GM19452 (cell line): Measurements from ENCODE around the gene TOMM70.
A peak's percentile ranks its signal among the peaks of the same experiment; 100 is the strongest.
"Not testable (repeated sequence)": the region's sequence is repeated elsewhere in the genome, so short reads cannot be mapped to it uniquely, and the experiment has no call there.

ENCODE experiments used
- ATAC-seq: cut with Tn5 transposase; IDR thresholded peaks from one replicate; pipeline ENCODE4 v1.9.1; 2021; ENCODE audit not compliant: unreplicated experiment

The TOMM70 gene

GRCh38 chr3:100400780-100401673 lies at the start of gene TOMM70, which contains the start of gene LNP1:
Gene TOMM70 (minus strand): TSS chr3:100401089. CDS start chr3:100400949, 140 bp downstream.
Gene LNP1 (plus strand): TSS chr3:100401539. CDS start chr3:100429730, 28,191 bp downstream.
- ATAC-seq = peak; percentile 91

DNA sequence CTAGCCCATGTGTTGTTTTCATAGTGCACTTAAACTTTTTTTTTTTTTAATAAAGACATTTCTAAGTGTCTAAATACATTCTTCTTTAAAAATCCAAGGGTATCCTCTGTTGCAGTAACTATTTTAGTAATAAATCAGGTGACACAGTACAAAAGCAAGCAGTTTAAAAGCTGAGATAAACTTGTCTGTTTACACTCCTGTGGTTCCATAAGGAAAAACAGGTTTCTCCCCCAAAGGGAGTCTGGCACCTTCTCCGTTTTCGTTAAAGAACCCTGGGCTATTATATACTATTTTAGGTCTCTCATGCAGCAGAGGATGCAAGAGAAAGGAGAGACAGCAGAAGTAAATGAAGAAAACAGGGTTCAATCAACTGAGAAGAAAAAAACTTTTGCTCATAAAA lies 48.3 kb upstream of the TOMM70 start:
- no peak for ATAC-seq

GRCh38 chr3:100448079-100448478 lies 47.2 kb upstream of the TOMM70 start:
- ATAC-seq = no peak

DNA sequence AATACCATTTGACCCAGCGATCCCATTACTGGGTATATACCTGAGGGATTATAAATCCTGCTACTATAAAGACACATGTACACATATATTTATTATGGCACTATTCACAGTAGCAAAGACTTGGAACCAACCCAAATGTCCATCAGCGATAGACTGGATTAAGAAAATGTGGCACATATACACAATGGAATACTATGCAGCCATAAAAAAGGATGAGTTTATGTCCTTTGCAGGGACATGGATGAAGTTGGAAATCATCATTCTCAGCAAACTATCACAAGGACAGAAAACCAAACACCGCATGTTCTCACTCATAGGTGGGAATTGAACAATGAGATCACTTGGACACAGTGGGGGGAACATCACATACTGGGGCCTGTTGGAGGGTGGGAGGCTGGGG lies 46.2 kb upstream of the TOMM70 start:
- not testable (repeated sequence) for ATAC-seq

GRCh38 chr3:100443690-100444089 lies 42.8 kb upstream of the TOMM70 start:
- ATAC-seq = no peak

DNA sequence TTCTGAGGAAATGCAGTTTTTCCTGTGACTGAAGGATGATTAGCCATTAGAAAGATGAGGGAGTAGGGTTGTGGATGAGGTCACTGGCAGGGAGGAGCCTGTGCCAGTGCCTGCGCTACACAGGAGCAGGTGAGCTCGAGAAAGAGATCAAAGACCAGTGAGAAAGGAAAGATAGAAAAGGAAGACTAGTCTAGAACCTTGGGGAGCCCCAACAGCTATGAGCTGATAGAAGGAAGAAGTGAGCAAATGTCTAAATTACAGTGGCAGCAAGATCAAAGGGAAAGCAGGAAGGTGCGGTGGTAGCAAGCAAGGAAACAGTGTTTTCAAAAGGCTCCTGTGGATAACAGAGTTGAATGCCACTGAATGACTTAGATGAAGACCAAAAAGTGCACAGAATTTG lies 40.0 kb upstream of the TOMM70 start:
- no peak for ATAC-seq

DNA sequence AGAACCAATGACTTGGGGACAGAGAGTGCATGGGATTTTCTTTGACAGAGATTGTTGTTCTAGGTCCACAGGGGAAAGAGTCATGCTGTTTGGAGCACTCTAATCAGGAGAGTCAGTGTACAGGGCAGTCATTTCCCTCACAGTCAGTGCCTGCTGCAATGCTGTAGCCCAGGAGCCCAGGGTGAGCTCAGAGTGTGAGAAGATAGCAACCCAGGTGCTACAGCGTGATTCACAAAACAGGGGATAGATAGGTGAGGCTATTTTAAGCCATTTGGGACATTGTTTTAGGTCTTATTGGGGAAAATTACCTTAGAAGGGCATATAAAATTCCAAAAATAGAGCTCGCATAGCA lies 37.7 kb upstream of the TOMM70 start:
- ATAC-seq = no peak

DNA sequence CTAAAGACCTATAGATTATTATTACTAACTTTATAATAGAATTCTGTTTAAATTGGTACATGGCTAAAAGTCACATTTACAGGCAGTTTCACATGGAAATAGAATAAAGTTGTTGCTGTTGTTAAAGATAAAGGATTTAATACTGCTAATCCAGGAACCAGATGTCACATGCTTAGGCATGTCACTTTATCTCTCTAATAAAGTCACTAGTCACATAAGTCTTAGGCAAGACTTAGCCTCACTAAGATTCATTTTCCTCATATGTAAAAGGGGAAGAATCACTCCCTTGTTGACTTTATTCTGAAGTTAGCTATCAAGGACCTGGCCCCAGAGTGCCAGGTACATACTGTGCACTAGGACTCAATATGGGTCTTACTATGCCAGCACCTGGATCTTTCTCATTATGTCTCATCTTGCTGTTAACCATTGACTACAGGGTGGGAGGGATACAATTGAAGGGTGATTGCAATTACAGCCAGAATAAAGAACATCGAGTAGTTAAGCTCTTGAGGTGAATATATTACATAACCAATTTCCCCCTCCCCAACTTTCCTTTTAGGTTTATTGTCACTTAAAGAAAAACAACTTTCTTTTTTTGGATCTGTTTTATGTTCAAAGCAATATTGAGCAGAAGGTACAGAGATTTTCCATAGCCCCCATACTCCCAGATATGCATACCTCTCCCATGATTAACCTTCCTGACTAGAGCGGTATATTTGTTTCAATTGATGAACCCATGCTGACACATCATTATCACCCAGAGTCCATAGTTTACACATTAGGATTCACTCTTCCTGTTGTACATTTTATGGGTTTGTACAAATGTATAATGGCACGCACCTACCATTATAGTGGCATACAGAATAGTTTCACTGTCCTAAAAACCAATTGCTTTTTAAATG lies 37.1 kb upstream of the TOMM70 start:
- ATAC-seq = no peak

GRCh38 chr3:100436951-100437350 lies 36.1 kb upstream of the TOMM70 start:
- no peak for ATAC-seq

- no peak for ATAC-seq
These were observed 28.4 kb upstream of the TOMM70 start for GRCh38 chr3:100429187-100429716.

- no peak for ATAC-seq
These were observed 26.8 kb upstream of the TOMM70 start for GRCh38 chr3:100427699-100428098.

DNA sequence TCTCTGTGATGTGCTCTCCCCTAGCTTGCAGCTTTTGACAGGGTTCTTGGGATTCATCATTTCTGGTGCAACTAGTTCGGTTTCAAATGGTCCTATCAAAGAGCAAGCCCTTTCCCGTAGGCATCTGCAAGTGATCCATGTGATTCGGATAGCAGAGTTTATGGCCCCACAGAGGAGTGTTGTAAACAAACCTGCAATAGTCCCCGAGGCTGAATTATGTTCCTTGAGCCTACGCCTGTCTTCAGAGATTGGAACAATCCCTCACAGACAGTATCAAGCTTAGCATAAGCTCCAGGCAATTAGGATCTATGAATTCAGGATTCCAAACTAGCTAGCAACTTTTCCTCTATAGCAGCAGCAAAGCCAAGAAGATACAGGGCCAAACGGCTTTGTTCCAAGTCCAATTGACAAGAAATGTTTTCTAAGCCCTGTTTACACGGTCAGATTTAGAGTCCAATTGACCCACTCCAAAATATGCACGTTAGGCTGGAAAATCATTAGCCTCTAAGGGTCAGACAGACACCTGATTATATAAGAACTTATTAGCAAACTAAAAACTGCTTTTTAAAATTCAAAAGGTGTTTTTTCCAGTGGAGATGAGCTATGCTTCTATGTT lies 25.3 kb upstream of the TOMM70 start:
- no peak for ATAC-seq

- ATAC-seq = no peak
These were observed 24.4 kb upstream of the TOMM70 start for GRCh38 chr3:100425316-100425715.

GRCh38 chr3:100424261-100424660 lies 23.4 kb upstream of the TOMM70 start:
- ATAC-seq = no peak

- ATAC-seq = no peak
These were observed 22.7 kb upstream of the TOMM70 start for GRCh38 chr3:100423611-100424010.

GRCh38 chr3:100420885-100421284 lies 20.0 kb upstream of the TOMM70 start:
- no peak for ATAC-seq

DNA sequence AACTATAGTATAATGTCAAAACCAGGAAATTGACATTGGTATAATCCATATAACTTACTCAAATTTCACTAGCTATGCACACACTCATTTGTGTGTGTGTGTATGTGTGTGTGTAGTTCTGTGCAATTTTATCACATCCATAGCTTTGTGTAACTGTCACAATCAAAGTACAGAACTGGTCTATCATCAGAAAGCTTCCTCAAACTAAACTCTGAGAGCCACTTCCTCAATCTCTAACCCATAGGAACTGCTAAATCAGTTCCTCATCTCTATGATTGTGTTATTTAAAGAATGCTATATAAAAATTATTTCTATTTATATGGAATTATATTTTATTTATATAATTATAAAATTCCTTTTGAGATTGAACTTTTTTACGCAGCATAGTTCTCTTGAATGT lies 18.5 kb upstream of the TOMM70 start:
- ATAC-seq = no peak

- ATAC-seq = no peak
These were observed 16.0 kb upstream of the TOMM70 start for GRCh38 chr3:100416863-100417262.

GRCh38 chr3:100416176-100416575 lies 15.3 kb upstream of the TOMM70 start:
- ATAC-seq = no peak

- ATAC-seq = no peak
These were observed 12.7 kb upstream of the TOMM70 start for GRCh38 chr3:100413613-100414012.
